22Rv1 (cell line): ENCODE data around the gene PPP1R37.

Experiments
- H3K27ac ChIP-seq: fragments of 450-650 bp; 2 replicates; pipeline ENCODE4 v1.5.1; 2017
- CTCF ChIP-seq: fragments of 450-650 bp; IDR thresholded peaks from 2 replicates; pipeline ENCODE4 v1.5.1; 2017; ENCODE audit warnings: mild to moderate bottlenecking
- ZFX ChIP-seq: fragments of 450-650 bp; IDR thresholded peaks from 2 replicates; pipeline ENCODE4 v1.6.1; 2017; ENCODE audit warnings: antibody characterized with exemption, borderline replicate concordance

PPP1R37 gene

DNA sequence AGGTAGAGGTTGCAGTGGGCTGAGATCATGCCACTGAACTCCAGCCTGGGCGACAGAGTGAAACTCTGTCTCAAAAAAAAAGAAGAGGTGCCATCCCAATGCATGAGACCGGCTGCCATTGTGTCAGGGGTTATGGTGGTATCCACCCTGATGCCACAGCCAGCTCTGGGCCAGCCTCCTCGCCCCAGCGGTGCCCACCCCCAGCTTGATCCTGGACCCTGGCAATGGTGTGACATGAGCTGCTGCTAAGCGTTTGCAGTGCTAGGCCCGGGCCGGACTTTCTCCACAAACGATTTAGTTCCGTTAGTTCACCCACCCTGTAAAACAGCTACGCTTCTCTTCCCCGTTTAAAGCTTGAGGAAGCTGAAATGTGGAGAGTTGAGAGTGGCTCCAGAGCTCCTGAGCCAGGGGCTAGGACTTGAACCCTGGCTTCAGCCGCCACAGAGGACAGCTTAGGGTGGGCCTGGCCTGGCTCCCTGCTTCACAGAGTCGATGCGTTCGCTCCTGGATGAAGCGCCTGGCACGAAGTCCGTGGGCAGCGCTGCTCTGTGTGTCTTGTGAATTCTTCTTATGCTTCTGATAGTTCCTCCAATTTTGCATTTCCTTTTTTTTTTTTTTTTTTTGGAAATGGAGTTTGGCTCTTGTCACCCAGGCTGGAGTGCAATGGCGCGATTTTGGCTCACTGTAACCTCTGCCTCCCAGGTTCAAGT is 42.4 kb downstream of the PPP1R37 start:
- TF ChIP-seq ZFX (no peak), CTCF (no peak)
- no peak overlapping the region for H3K27ac ChIP-seq

DNA sequence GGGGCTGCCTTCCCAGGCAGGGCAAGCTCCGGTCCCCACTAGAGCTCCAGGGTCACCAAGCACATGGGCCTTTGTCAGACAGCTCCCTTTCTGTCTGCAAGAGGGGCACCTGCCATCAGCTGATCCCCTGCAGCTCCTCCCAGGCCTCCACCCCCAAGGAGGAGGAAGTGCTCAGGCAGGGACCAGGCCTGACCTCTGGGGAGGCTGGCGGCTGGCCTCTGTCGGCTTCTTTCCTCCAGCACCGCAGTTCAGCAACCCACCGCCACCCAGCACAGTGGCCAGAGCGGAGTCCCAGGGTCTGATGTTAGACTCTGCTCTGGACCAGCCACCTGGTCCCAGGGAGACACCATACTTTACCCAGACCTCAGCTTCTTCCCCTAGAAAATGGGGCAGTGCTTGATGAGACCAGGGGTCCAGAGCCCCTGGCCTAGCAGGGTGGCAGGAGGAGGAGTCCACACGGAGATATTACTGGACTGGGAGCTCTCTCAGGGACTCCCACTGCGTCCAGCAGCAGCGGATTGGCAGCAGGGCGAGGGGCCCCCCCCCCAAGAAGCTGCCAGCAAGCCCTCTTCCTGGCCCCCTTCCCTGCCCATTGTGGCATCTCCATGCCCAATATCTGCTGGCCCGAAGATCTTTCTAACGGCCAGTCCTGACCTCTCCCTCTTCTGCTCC is 43.7 kb downstream of the PPP1R37 start:
- no peak for TF ChIP-seq CTCF
- no peak for TF ChIP-seq ZFX
- H3K27ac ChIP-seq = no peak overlapping the region

DNA sequence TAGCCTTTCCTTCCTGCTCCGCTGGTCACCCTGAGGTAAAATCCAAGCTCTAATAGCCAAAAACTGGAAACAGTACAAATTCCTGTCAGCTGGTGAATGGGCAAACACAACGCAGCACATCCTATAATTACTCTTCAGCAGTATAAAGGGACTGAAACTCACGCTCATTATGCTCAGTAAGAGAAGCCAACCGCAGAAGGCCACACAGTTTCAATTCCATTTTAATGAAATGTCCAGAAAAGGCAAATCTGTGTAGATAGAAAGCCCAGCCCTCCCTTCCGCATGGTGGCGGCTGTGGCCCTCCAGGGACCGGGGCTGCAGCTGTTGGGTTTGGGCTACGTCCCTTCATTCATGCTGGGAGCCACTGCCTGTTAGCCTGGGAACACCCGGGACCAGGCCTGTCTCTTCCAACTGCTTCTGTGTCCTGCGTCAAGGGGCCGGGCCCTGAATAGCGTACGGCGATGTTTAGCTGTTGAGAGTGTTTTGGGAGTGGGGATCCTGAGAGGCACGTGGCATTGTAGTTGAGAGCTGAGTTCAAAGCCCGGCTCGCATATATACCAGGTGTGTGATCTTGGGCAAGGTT is 44.3 kb downstream of the PPP1R37 start:
- TF ChIP-seq CTCF = no peak
- TF ChIP-seq ZFX = no peak
- no peak overlapping the region for H3K27ac ChIP-seq

DNA sequence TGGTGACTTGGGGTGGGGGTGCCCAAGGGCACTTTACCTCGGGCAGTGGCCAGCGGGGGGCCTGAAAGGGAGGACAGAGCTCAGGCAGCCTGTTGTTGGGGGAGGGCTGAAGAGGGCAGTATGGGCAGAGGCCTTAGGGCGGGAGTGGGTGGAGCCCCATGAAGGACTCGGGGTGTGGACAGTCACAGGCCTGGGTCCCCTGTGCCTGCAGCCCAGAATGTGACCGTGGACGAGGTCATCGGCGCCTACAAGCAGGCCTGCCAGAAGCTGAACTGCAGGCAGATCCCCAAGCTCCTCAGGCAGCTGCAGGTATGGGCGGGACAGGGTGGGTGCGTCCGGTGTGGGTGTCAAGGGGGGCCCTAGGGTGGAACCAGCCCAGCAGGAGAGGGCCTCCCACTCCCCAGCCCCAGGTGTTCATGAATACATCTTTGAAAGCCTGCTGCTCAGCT is 45.3 kb downstream of the PPP1R37 start:
- no peak for TF ChIP-seq CTCF
- no peak for TF ChIP-seq ZFX
- H3K27ac ChIP-seq = no peak overlapping the region

DNA sequence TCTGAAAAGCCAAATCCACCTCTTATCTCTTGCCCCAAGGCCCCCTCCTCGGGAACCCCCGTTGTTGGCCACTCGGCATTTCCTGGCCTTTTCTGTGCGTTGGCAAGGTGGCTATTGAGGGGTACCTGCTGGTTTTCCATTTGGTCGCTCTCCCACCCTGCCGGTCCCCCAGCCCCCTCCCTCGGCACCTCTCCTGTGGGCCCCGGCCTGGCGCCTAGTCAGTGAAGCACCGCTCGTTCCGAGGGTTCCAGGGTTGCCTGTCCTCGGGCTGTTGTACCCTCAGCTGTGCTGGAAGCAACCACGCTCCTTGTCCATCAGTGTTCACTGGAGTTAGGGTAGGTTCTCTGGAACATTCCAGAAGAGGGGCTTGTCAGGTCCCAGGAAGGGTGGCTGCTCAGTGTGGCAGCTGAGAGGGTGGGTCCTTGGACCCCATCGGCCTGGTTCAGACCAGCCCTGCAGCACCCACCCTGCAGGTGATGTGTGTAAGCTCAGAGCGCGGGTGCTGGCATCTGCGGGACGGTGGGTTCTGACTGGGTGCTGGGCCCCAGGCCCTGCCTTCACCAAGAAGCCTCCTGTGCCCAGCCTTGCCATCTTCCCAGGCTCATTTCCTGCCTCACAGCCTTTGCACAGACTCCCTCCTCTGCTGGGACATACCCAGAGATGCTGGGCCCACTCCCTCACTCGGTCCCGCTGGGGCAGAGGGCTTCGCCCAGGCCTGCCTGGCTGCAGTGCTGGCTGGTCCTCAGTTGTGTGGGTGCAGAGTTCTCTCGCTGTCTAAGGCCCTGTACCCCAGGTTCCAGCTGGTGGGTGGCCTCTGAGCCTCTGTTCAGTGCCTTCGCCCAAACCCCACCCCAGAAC is 46.5 kb downstream of the PPP1R37 start:
- TF ChIP-seq CTCF (no peak), ZFX (no peak)
- no peak overlapping the region for H3K27ac ChIP-seq

DNA sequence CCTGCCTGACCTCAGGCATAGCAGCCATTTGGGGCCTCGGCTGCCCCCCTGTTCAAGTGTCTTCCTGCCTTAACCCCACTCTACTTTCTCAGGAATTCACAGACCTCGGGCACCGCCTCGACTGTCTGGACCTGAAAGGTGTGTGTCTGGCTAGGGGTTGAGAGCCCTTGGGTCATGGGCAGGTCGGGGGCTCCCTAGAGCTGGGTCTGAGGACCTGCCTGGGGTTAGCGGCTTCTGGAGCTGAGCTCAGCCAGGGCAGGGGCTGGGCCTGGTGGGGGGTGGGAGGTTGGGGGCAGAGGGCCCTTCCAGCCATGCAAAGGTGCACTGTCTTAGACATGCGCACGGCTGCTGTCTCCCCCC is 47.1 kb downstream of the PPP1R37 start:
- H3K27ac ChIP-seq = no peak overlapping the region
- no peak for TF ChIP-seq CTCF
- TF ChIP-seq ZFX = no peak
